Measurements from ENCODE around the gene GALNT10.

The GALNT10 gene

DNA sequence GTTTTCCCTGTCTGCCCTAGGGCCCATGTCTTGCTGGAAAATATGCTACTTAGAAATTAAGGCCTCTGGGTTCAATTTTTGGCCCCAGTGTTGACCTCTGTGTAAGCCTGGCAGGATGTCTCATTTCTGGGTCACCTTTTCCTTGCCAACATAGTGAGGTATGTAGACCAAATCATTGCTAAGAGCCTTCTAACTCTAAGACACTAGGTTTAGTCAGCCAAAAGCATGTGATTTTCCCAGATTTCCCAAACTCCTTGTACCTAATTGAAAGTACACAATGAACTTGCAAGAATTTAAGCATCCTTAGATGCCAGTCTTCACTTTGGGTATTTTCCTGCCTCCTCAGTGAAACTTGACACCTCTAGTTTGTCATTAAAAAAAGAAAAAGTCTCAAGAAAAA lies 77.0 kb downstream of the GALNT10 start:
- DNase-seq (ENCODE audit: low spot score), result no peak

- no peak for DNase-seq (ENCODE audit: low spot score)
Observed at GRCh38 chr5:154268073-154268472, 77.5 kb downstream of the GALNT10 start.

DNA sequence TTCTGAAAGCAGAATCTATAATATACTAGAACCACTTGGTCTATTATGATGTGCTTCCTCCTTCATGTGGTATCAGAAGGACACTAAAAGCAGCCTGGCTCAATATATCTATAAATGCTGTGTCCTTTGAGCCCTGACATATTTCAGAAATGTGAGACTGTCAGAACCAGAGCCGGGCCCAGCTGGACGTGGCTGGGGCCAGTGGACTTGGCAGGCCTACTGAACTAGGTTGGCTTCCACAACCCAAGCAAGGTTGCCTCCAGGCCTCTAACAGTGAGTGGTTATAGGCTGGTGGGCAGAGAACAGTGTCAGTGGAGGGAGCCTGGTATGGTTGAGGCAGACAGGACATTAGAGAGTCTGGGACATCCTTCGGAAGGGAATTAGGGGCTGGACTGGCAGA lies 78.9 kb downstream of the GALNT10 start:
- no peak for DNase-seq (ENCODE audit: low spot score)

DNA sequence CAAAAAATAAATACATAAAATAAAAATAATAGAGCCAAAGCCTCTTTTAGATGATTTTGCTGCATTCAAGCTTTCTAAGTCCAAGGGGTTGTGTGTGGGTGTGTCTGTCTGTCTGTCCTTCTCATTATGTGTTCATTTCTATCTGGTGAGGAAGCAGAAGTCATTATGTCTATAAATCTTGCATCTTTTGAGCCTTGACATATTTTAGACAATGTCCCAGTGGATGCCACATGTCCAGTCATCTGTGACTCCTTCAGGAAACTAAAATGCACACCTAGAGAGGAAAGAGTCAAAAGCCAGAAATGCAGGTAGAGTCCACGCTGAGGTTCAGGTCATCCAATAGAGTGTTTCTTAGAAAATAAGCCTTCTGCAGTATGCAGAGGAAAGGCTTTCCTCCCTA lies 80.9 kb downstream of the GALNT10 start:
- no peak for DNase-seq (ENCODE audit: low spot score)

DNA sequence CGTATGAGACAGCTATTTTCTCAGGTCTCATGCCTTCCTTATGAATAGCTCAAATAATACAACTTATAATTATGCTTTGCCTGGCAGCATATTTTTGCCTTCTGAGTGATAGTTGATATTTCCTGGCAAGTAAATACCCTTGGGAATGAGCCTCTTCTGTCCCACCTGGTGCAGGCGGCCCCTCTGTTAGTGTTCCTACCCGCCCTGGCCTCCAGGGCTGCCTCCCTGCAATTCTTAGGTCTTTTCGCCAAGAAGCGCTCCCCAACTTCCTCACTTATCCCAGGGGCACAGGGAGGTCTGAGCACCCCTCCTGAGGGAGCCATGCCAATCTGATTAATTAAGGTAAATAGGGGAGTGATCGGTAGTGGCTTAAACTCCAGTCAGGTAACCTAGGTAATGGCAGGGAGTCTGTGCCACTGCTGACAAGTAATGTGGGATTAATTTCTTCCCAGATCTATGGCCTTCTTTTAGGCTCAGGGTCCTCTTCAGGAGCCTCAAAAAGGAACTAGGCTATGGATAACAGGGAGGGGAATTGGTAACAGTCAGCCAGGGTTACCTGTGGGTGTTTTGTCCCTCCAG lies 81.5 kb downstream of the GALNT10 start:
- DNase-seq (ENCODE audit: low spot score), result no peak

GRCh38 chr5:154273028-154273617 lies 82.6 kb downstream of the GALNT10 start:
- peak; percentile 58 for DNase-seq (ENCODE audit: low spot score)

GRCh38 chr5:154273963-154274827 lies 83.7 kb downstream of the GALNT10 start:
- DNase-seq (ENCODE audit: low spot score), result no peak

GRCh38 chr5:154274828-154275185 lies 84.3 kb downstream of the GALNT10 start:
- DNase-seq (ENCODE audit: low spot score), result no peak

GRCh38 chr5:154275566-154275965 lies 85.0 kb downstream of the GALNT10 start:
- no peak for DNase-seq (ENCODE audit: low spot score)

DNA sequence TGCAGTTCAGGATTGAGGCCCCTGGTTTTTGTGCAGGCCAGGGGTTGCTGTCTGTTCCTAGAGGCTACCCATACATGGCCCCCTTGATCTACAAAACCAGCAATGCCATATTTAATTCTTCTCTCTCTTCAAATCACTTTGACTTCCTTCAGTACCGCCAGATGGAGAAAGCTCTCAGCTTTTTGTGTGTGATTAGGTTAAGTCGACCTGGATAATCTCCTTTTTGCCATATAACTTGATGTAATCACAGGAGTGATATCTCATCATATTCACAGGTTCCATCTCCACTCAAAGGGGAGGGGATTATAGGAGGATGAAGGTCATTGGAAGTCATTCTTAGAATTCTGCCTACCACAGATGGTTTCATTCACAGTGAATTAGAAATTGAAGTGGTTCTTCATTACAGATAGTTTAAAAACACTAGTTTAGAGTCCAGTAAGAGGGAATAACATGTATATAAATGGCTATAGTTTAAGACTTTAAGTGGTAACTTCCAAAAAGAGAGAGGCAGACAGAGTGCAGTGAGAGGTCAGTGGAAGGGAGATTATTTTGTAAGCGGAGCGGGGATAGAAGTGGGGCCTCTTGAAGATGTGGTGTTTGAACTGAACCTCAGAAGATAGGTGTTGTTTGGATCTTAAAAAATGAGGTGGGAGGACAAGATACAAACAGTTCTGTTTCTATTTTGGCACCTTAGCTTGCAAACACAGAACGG lies 85.9 kb downstream of the GALNT10 start:
- DNase-seq (ENCODE audit: low spot score), result no peak

- no peak for DNase-seq (ENCODE audit: low spot score)
Observed at GRCh38 chr5:154276973-154277331, 86.4 kb downstream of the GALNT10 start.

DNA sequence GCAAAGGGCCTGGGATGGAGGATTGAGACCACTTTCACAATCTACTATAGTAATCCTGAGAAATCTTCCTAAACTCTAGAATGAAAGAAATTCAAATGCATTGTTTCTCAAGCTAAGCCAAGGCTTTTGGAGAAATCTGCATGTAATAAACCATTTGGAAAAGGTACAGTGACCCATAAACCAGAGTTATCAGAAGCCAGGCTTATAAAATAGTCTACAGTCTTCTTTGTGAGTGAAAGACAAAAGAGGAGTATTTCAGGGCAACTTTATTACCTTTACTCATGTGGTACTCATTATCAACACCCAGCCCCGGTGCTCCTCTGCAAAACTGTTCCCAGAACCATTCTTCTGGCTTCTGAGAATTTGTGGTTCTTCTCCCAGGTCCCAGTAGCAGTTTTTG lies 87.0 kb downstream of the GALNT10 start:
- DNase-seq (ENCODE audit: low spot score), result no peak

GRCh38 chr5:154278186-154278585 lies 87.7 kb downstream of the GALNT10 start:
- DNase-seq (ENCODE audit: low spot score), result no peak

DNA sequence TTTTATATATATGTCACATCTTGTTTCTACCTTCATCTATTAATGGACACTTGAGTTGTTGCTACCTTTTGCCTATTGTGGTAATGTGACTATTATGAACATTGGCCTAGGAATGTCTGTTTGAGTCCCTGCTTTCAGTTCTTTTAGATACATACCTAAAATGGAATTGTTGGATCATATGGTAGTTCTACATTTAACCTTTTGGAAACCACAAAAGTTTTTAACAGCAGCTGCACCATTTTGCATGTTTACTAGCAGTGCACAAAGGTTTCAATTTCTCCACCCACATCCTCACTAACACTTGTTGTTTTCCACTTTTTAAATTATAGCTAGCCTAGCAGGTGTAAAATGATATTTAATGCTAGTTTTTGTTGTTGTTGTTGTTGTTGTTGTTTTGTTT lies 88.4 kb downstream of the GALNT10 start:
- DNase-seq (ENCODE audit: low spot score), result no peak

DNA sequence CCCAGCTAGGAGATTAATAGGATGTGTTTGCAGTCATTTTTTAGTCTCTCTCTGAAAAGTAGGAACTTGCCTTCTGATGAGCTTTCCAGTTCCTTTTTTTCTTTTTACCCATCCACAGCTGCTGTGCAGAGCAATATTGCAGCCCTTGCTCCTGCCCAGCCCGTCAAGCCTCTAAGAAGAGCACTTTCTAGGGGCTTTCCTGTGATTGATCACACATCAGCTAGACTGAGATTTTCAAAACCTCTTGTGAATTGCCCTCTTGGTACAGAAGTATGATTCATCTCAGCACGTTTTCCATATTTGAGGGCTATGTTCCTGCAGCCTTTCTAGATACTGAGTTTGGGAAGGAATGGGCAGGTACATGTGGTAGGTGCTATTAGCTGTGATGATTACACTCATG lies 93.9 kb downstream of the GALNT10 start:
- peak; percentile 41 for DNase-seq (ENCODE audit: low spot score)

DNA sequence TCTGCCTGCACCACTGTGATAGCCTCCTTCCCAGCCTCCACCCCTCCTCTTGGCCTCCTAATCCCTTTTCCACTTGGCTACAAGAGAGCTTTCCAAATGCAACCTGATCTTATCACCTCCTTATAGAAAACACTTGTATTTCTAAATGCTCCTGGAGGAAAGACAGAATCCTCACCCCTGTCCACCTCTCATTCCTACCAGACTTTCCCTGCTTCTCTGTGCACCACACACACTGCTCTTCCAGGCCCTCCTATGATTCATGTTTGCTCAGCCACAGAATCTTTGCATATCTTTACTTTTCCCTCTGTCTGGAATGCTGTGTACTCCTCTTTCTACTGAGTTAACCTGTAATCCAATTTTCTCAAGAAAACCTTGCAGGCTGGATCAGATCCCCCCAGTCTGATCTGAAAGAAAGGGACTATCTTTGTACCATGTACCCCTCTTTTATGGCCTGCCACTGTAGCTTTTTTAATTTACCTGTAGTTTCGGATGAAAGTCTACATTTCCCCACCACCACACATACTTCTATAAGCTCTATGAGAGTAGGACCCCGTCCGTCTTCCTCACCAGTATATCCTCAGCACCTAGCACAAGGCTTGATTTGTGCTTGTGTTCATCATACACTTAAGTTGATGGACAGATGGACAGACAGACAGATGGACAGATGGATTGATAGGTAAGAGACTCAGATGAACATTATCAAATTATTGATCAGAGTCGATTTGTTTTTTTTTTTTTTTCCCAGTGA lies 95.3 kb downstream of the GALNT10 start:
- DNase-seq (ENCODE audit: low spot score), result no peak

DNA sequence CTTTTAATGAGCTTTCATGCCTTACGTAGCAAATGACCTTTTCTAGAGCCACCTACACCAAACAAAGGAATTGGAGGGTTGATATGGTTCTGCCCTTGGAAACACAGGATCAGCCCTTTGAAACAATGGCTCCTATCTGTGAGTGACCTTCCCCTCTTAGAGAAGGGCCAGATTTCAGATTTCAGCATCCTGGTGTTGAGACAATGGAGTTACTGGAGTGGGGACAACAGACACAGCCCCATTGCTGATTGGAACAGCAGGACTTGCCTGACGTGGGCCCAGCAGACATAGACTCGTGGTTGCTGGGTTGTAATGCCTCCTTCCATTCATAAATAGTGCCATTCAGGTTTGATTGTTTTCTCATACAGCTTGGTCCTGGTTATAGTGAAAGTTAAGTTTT lies 96.0 kb downstream of the GALNT10 start:
- DNase-seq (ENCODE audit: low spot score), result no peak

GRCh38 chr5:154287136-154287535 lies 96.6 kb downstream of the GALNT10 start:
- no peak for DNase-seq (ENCODE audit: low spot score)

DNA sequence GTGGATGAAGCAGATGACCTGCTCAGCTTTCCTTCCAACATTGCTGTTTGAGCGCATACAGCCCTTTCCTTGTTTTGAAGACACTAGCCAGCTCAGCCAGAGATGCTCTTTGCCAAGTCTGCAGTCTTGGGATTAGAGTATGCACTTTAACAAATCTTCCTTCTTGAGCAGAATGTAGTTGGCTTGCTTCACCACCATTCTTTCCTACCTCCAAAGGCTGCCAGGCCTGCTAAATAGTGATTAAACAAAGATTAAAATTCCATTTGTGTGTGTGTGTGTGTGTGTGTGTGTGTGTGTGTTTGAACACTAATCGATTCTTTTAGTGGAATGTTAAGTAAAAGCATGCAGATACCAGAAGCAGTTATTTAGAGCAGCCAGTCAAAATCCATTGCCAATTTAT lies 97.6 kb downstream of the GALNT10 start:
- DNase-seq (ENCODE audit: low spot score), result peak; percentile 67

- no peak for DNase-seq (ENCODE audit: low spot score)
Observed at GRCh38 chr5:154291917-154292316, 101.4 kb downstream of the GALNT10 start.

DNA sequence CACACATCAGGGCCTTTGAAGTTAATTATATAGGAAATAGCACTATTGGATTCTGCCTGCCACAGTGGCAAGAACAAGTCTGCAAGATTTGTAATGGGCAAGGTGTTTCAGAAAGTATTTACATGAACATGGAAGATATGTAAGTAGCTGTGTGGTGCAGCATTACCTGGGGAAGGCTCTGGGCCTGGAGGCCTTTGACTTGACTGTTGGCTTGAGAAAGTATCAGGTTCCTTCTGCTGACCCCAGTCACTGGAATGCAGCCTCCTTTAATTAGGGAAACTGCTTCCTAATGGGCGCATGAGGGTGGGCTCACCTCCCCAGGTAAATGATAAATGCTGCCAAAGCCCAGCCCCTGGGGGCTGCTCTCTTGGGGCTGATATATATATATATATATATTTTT lies 102.7 kb downstream of the GALNT10 start:
- DNase-seq (ENCODE audit: low spot score), result no peak

DNA sequence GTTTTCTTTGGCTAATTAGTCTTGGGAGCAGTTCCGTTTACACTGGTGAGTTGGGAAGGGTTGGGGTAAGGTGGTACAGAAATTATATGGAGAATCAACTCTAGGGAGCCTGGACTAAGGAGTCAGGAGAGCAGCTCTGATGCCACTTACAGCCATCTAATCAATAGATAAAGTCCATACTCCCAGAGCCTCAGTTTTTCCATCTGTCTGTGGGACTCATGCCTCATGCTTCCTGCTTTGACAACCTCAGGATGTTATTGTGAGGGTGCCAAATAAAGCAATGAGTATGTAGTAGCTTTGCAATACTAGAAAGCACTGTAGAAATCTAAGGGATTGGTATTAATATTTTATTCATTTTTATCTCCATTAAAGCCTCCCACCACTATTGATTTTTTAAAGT lies 105.0 kb downstream of the GALNT10 start:
- no peak for DNase-seq (ENCODE audit: low spot score)
